Stimulated activated naive CD8-positive, alpha-beta T cell treated with anti-CD3 and anti-CD28 coated beads, Interleukin-15, Interleukin-2, amounts not matched to agents 100 U/mL and 50 U/mL, for 24 hours (primary cell): ENCODE measurements around the gene SNPH.

ENCODE experiments used
- ATAC-seq: fragments of 150-1000 bp; cut with Tn5 transposase; one replicate; pipeline ENCODE4 v1.10.0; 2021
- DNase-seq: peaks from one replicate; pipeline ENCODE4 v3.0.0; 2021

SNPH gene

DNA sequence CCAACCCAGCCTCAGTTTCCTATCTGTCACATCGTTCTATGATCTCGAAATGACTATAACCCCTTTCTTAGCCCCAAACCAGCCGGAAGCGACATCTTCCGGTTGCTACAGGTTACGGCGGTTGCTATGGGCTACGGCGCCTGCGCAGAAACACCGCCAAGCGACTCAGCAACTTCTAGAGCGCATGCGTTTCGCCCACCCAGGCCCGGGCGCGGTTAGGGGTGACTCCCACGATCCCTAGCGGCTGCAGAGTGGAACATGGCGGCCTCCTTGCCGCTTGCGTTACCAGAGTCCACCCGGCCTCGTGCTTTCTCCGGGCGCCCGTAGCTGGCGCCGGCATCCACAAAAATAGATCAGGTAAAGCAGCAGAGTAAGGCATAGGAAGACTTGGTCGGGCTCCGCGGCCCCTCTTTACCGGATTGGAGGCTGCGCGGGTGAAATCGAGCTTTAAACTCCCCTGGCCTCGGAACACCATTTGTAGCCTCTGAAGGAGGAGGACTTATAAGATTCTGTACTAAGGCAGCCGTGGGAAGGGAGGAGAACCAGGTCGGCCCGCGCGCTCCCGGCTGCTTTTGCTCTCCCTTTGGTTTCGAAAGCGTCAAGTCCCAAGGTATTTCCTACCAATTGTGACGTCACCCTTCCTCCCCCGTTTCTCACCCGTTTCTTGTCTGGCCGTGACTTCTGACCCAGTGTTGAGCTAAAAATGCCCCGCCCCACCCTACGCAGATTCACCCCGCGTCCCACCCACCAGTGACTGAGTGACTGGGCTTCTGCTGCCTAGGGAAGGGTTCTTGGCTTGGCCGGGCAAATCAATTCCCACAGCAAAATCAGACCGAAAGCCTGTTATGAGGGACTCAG, 59.3 kb downstream of the SNPH start:
- DNase-seq (peak; percentile 99), ATAC-seq (peak; percentile 80)

- DNase-seq = no peak
- ATAC-seq = peak; percentile 14
These were observed 60.2 kb downstream of the SNPH start for GRCh38 chr20:1326031-1326930.

DNA sequence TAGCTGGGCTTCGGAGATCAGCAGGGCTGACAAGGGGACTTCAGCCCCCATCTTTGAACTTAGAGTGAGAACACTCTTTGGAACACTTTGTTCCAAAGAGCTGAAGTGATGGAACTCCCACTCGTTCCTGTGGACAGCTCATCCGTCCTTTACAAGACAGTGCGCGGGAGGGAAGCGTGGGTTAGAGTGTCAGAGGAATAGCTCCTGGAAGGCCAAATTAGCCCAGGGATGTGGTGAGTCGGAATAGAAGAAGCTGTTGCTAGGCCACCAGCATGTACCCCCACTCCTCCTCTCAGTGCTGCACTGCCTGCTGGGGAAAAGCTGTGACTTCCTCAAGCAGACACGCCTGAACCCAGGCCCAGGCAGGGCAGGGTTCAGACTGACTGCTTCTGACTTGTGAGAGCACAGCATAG, 61.2 kb downstream of the SNPH start:
- no peak for ATAC-seq
- DNase-seq = no peak

DNA sequence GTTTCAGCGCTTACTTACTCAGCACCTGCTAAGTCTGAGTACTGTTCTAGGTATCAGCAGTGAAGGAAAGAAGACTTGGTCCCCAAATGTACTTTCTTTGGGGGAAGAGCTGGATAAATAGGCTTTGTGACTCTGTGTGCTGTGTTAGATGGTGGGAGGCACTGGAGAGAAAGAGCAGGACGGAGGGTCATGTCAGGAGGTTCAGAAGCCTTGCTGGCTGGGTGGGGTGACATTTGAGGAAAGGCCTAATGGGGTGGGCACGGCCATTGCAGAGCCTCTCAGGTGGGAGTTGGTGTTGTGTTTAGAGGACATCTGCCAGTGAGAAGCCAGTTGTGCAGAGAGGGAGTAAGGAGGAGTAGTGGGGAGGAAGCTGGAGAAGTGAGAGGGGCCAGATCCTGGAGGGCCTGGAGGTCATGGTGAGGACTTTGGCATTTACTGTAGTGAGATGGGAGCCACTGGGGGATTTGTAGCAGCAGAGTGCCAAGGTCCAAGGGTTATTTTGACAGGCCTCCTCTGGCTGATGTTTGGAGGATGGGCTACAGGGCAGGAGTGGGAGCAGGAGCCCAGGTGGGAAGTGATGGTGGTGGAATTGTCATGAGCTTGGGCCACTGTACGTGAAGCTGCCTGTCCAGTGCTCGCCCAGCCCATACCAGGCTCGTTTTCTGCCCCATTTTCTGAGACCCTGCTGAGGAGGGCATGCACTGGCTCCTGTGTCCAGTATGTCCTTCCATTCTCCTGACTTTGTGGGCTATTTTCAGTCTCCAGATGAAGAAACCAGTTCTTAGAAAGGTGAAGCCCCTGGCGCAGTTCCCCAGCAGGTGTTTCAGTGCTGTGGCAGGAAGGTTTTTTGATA, 62.0 kb downstream of the SNPH start:
- no peak for ATAC-seq
- no peak for DNase-seq

- DNase-seq (no peak), ATAC-seq (no peak)
These were observed 62.7 kb downstream of the SNPH start, which contains the start of gene SDCBP2 for GRCh38 chr20:1328680-1329330. Gene SDCBP2 (minus strand): TSS chr20:1329139. CDS start chr20:1320416, 8,723 bp downstream.

DNA sequence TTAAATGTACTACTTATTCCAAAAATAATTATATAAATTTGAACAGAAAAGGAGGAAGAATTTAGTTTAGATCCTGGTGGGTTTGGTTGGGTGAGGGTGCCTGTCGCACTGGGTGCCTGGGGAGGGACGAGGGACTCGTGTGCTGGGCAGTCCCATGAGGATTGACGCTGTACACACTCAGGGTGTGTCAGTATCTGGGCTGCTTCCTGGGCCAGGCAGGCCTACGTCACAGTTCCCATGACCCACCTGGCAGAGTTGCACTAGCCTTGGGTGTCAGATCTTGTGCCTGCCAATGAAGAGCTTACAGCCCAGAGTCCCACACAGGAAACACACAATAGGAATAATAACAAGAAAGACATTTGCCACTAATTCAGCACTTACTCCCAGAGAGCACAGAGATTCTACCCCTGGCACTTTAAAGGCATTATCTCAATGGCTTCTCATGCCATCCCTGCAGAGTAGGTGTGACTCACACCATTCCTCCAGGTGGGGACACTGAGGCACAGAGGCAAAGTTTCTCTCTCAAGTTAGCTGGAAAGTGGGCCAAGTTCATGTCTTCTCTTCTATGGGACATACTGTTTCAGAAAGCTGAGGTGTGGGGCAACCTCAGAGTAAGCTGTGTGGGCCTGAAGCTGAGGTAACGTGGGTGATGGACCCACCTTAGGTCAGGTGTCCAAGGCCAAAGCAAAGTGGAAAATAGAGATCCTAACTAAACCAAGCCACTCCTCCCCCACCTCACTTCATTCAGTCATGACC, 64.2 kb downstream of the SNPH start:
- ATAC-seq = no peak
- peak; percentile 43 for DNase-seq

DNA sequence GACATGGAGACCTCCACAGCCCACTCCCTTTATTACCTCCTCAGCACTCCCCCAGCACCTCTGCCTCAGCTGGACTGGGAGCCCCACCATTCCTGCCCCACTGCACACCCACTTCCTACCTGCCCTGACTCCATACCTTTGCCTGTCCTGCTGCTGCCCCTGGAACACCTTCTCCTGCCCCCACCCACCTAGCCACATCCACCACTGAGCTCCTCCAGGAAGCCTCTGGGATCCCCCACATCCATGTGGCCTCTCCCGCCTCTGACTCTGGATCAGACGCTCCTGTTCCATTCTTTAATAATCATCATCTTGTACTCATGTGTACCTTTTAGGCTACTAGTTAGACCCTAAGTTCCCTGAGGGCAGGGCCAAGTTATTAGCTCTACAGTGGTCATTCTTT, 65.0 kb downstream of the SNPH start:
- ATAC-seq = no peak
- DNase-seq = no peak

GRCh38 chr20:1331801-1332453, 65.8 kb downstream of the SNPH start:
- DNase-seq (no peak), ATAC-seq (no peak)

DNA sequence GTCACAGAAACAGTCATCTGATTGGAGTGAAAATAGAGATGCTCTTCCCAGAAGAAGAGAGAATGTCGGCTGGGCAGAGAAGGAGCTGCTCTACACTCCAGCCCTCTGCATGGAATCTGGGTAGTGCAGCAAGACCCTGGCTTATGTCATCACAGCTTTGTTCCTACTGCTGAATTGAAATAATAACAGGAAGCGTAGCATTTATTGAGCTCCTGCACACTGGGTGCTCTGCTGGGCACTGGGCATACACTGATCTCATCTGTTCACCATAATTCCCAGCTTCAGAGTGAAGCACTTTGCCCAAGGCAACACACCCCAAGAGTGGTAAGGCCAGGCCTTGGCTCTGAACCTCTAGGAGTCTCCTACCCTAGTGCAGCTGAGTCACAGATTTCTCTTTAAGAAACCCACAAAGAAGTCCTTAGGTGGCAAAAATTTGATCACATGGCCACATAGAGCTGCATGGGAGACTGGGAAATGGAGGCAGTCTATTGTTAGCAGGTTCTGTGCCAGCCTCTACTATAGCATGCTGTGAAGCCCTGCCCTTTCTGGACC, 66.7 kb downstream of the SNPH start:
- DNase-seq (no peak), ATAC-seq (no peak)

- ATAC-seq (no peak), DNase-seq (no peak)
These were observed 67.6 kb downstream of the SNPH start for GRCh38 chr20:1333462-1334369.

GRCh38 chr20:1334370-1334731, 68.3 kb downstream of the SNPH start:
- ATAC-seq (no peak), DNase-seq (no peak)

GRCh38 chr20:1334761-1335160, 68.7 kb downstream of the SNPH start:
- DNase-seq (no peak), ATAC-seq (no peak)

GRCh38 chr20:1335961-1336698, 70.0 kb downstream of the SNPH start:
- ATAC-seq (peak; percentile 86), DNase-seq (no peak)

GRCh38 chr20:1336699-1337367, 70.7 kb downstream of the SNPH start:
- DNase-seq (no peak), ATAC-seq (no peak)

- DNase-seq = no peak
- no peak for ATAC-seq
These were observed 71.3 kb downstream of the SNPH start for GRCh38 chr20:1337441-1337840.

GRCh38 chr20:1338096-1338495, 72.0 kb downstream of the SNPH start:
- no peak for DNase-seq
- ATAC-seq = no peak

GRCh38 chr20:1338801-1339200, 72.7 kb downstream of the SNPH start:
- DNase-seq (no peak), ATAC-seq (no peak)
